ENCODE results near the gene FBXL16. TPM values are rescaled to one million over a fixed set of nuclear protein-coding genes. Genes with fewer than 3 reads are reported as not detected.
A peak's percentile ranks its signal among the peaks of the same experiment; 100 is the strongest.

FBXL16 gene
- total RNA-seq, 1 donor, result under 0.01 TPM

DNA sequence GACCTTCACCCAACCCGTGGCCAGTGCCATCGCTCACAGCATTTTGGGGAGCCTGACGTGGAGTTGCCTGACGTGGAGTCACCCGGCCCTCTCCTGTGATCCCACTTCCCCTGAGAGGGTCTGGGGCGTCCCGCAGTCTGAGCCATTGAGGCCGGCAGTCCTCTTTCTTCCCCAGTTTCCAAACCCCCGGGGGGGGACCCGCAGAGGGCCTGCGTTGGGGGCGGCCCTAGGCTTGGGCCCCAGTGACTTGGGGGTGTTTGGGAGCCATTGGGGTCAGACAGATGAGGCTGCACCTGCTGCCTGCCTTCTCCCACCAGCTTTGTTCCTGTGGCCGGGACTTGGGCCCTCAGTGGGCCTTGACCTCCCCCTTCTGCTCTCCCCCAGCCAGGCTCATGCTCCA, 35.9 kb downstream of the FBXL16 start:
- DNase-seq (ENCODE audit: low read depth), result no peak
- peak overlapping the region; percentile 83 for H3K4me3 ChIP-seq (ENCODE audit: low read depth, low read length)
- TF ChIP-seq, protein P1, sequence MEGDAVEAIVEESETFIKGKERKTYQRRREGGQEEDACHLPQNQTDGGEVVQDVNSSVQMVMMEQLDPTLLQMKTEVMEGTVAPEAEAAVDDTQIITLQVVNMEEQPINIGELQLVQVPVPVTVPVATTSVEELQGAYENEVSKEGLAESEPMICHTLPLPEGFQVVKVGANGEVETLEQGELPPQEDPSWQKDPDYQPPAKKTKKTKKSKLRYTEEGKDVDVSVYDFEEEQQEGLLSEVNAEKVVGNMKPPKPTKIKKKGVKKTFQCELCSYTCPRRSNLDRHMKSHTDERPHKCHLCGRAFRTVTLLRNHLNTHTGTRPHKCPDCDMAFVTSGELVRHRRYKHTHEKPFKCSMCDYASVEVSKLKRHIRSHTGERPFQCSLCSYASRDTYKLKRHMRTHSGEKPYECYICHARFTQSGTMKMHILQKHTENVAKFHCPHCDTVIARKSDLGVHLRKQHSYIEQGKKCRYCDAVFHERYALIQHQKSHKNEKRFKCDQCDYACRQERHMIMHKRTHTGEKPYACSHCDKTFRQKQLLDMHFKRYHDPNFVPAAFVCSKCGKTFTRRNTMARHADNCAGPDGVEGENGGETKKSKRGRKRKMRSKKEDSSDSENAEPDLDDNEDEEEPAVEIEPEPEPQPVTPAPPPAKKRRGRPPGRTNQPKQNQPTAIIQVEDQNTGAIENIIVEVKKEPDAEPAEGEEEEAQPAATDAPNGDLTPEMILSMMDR (IDR thresholded peaks at IDR 0.05; ENCODE audit: insufficient read depth, low read length), result no peak

DNA sequence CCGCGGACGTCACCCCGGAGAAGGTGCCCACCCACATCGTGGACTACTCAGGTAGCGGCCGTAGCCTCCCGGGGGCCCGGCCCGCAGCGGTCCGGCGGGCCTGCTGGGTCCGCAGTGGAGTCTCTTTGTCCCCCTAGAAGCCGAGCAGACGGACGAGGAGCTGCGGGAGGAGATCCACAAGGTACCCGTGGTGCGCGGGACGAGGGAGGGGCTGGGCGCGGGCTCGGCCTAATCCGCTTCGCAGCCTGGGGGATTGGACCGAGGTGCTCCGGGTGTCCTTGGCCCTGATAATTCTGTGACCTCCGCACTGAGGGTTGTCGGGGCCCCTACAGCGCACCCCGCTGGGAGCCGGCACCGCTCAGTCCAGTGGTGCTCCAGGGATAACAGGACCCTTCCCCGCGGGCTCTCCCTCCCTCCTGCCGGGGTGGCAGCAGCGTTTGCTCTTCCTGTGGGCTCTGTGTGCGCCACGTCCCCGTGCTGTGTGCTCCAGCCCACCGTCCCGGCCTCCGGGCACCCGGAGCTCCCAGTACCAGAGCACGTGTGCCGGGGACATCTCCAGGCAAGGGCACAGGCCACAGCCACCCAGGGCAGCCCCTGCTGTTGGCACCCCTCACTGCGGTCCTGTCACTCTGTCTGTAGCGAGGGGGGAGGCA, 37.0 kb downstream of the FBXL16 start:
- no peak for DNase-seq (ENCODE audit: low read depth)
- peak overlapping the region; percentile 83 for H3K4me3 ChIP-seq (ENCODE audit: low read depth, low read length)
- TF ChIP-seq, protein P1 (IDR thresholded peaks at IDR 0.05; ENCODE audit: insufficient read depth, low read length), result no peak

DNA sequence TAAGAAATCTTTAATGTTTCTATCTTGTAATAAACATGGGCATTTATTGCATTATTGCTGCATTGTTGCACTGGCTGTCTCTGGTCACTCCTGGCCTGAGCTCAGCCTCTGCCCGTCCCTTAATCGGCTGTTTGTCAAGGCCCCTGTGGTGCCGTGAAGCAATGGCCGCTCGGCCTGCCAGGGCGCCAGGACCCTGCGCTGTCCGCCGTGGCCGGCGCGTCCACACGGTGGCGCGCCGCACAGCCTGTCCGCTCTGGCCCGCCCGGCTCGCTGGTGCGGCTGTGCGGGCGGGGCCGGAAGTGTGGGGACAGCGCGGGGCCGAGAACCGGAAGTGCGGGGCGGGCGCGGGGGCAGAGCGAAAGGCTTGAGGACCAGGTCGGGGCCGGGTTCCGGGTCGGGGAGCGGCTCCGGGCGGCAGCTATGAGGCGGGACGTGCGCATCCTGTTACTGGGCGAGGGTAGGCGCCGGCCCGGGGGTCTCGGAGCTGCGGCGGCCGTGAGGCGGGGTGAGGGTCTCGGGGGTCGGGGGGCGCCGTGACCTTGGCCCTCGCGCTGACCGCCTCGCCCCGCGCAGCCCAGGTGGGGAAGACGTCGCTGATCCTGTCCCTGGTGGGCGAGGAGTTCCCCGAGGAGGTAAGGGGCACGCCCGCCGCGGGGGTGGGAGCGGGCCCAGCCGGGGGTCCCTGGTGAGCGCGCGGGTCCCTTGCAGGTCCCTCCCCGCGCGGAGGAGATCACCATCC, 37.7 kb downstream of the FBXL16 start, which contains the start of gene RHOT2:
RHOT2 (plus strand) TSS at position 353 of the 739 bp plus-strand sequence; CDS start at position 421, 68 bp downstream.
- peak within 1 kb of the TSS; percentile 83 for H3K4me3 ChIP-seq (ENCODE audit: low read depth, low read length)
- peak; percentile 82 for DNase-seq (ENCODE audit: low read depth)
- TF ChIP-seq, protein P1 (IDR thresholded peaks at IDR 0.05; ENCODE audit: insufficient read depth, low read length), result peak; percentile 52

DNA sequence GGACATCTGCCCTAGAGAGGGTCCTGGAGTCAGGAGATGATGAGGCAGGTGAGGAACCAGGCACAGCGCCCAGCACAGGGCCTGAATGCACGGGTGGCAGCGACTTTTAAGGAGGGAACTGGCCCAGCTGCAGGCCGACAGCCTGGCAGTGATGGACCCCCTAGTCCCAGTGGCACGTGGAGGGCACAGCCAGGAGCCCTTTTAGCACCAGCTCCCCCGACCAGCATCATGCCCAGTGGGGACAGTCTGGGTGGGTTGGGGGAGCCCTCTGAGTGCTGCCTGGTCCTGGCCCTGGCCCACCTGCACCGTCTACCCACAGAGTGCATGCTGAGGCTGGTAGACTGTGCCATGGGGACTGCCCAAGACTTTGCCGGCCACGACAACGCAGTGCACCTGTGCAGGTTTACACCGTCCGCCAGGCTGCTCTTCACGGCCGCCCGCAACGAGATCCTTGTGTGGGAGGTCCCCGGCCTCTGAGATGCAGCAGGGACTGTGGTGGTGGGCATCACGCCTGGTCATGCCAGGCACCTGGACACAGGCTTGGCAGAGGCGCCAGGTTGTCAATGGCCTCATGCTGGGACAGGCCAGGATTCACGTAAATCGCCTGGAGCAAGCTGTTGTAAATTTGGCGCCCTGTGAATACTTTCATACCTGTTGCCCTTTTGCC, 38.4 kb downstream of the FBXL16 start:
- DNase-seq (ENCODE audit: low read depth), result no peak
- H3K4me3 ChIP-seq (ENCODE audit: low read depth, low read length), result no peak overlapping the region
- TF ChIP-seq, protein P1 (IDR thresholded peaks at IDR 0.05; ENCODE audit: insufficient read depth, low read length), result no peak

DNA sequence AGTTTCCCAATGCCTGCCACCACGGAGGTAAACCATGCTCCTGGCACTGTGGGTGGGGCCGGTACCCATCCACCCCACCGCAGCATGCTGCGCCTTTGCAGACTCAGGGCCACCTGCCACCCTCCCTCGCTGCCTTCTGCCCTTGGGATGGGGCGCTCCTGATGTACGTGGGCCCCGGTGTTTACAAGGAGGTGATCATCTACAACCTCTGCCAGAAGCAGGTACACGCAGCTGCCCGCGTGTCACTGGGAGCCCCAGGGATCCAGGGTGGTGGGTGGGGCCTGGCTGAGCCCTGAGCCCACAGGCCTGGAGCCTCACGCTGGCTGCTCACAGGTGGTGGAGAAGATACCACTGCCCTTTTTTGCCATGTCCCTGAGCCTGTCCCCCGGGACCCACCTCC, 39.0 kb downstream of the FBXL16 start:
- TF ChIP-seq, protein P1 (IDR thresholded peaks at IDR 0.05; ENCODE audit: insufficient read depth, low read length), result no peak
- no peak for DNase-seq (ENCODE audit: low read depth)
- H3K4me3 ChIP-seq (ENCODE audit: low read depth, low read length), result no peak overlapping the region

DNA sequence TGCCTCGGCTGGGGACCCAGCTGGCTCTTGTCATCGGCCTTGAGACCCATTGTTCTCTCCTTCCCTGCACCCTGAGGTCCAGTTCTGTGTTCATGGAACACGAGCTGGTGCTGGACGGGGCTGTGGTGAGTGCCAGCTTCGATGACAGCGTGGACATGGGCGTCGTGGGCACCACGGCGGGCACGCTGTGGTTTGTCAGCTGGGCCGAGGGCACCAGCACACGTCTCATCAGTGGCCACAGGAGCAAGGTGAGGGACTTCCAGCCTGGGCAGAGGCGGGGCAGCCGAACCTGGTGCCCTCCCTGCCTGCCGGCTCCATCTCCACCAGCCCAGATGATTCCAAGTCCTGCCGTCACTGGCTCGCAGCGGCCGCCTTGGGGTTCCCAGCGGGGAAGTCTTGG, 43.0 kb downstream of the FBXL16 start:
- H3K4me3 ChIP-seq (ENCODE audit: low read depth, low read length), result no peak overlapping the region
- TF ChIP-seq, protein P1 (IDR thresholded peaks at IDR 0.05; ENCODE audit: insufficient read depth, low read length), result no peak
- no peak for DNase-seq (ENCODE audit: low read depth)

Measured in fibroblast of the aortic adventitia (primary cell).